Stimulated activated CD4-positive, alpha-beta T cell treated with anti-CD3 and anti-CD28 coated beads, TNF-alpha, amount 100 ng/mL, for 1 hour (primary cell): ENCODE results near the gene POLA2.
A peak's percentile ranks its signal among the peaks of the same experiment; 100 is the strongest.
"Not testable (repeated sequence)": the region's sequence is repeated elsewhere in the genome, so short reads cannot be mapped to it uniquely, and the experiment has no call there.

Experiments used
- DNase-seq, 3 donors: peaks; one replicate each; pipeline ENCODE4 v3.0.0-alpha.2; 2020; ENCODE audit warnings: low read depth in 3 of 3, low spot score in 1 of 3

POLA2 gene

GRCh38 chr11:65261591-65262380 is at the start of gene POLA2:
Gene POLA2, plus strand, starts transcription at chr11:65261962. Its CDS starts 331 bp downstream, at chr11:65262293.
- peak; percentile 92 to 95 (median 95) for DNase-seq

- no peak for DNase-seq
These were observed 49.4 kb upstream of the POLA2 start for GRCh38 chr11:65212226-65212801.

GRCh38 chr11:65213322-65214211 is 48.2 kb upstream of the POLA2 start:
- DNase-seq = no peak

GRCh38 chr11:65214212-65214845 is 47.4 kb upstream of the POLA2 start:
- DNase-seq = no peak

- no peak for DNase-seq
These were observed 46.2 kb upstream of the POLA2 start for GRCh38 chr11:65215441-65216076.

- no peak for DNase-seq
These were observed 44.9 kb upstream of the POLA2 start for GRCh38 chr11:65216830-65217229.

- no peak for DNase-seq
These were observed 44.0 kb upstream of the POLA2 start for GRCh38 chr11:65217441-65218423.

- no peak for DNase-seq
These were observed 43.3 kb upstream of the POLA2 start for GRCh38 chr11:65218446-65218845.

GRCh38 chr11:65219930-65220213 is 41.9 kb upstream of the POLA2 start:
- no peak for DNase-seq

GRCh38 chr11:65221026-65221425 is 40.7 kb upstream of the POLA2 start:
- DNase-seq = no peak

- no peak for DNase-seq
These were observed 38.8 kb upstream of the POLA2 start for GRCh38 chr11:65223011-65223410.

- DNase-seq = no peak
These were observed 36.9 kb upstream of the POLA2 start for GRCh38 chr11:65224930-65225278.

- peak; percentile 25 to 47 (median 29) for DNase-seq
These were observed 36.3 kb upstream of the POLA2 start for GRCh38 chr11:65225279-65226102.

GRCh38 chr11:65226103-65226442 is 35.7 kb upstream of the POLA2 start:
- DNase-seq = no peak

GRCh38 chr11:65227879-65228278 is 33.9 kb upstream of the POLA2 start:
- DNase-seq = no peak

GRCh38 chr11:65236194-65237059 is 25.3 kb upstream of the POLA2 start:
- DNase-seq = no peak

- not testable (repeated sequence) for DNase-seq
These were observed 23.5 kb upstream of the POLA2 start for GRCh38 chr11:65238302-65238701.

GRCh38 chr11:65241134-65241533 is 20.6 kb upstream of the POLA2 start:
- no peak for DNase-seq
